Subcutaneous abdominal adipose tissue (tissue), 5 donors: ENCODE results near the gene C2CD2.

Experiments
- H3K27ac ChIP-seq: one replicate; pipeline ENCODE4 v1.7.0; 2013; ENCODE audit warnings: low read depth, mild to moderate bottlenecking, inconsistent platforms, low read length, moderate library complexity
- H3K27me3 ChIP-seq, 5 donors: one replicate each; pipeline ENCODE4 v1.7.0; 2013; ENCODE audit warnings: low read length in 5 of 5, inconsistent platforms in 1 of 5; ENCODE audit not compliant: control insufficient read depth in 5 of 5, insufficient read depth in 4 of 5
- H3K36me3 ChIP-seq, 5 donors: one replicate each; pipeline ENCODE4 v1.7.0; 2013; ENCODE audit warnings: low read length in 5 of 5; ENCODE audit not compliant: control insufficient read depth in 5 of 5, insufficient read depth in 5 of 5
- H3K4me1 ChIP-seq, 5 donors: one replicate each; pipeline ENCODE4 v1.7.0; 2013; ENCODE audit warnings: low read length in 5 of 5, mild to moderate bottlenecking in 3 of 5, moderate library complexity in 1 of 5; ENCODE audit not compliant: control insufficient read depth in 5 of 5, insufficient read depth in 5 of 5
- H3K4me3 ChIP-seq, 5 donors: one replicate each; pipeline ENCODE4 v1.7.0; 2013; ENCODE audit warnings: low read length in 5 of 5, low read depth in 1 of 5
- H3K9ac ChIP-seq, 5 donors: one replicate each; pipeline ENCODE4 v1.7.0; 2013; ENCODE audit warnings: low read length in 5 of 5, mild to moderate bottlenecking in 4 of 5, moderate library complexity in 3 of 5
- H3K9me3 ChIP-seq, 5 donors: one replicate each; pipeline ENCODE4 v1.7.0; 2013; ENCODE audit warnings: low read length in 5 of 5; ENCODE audit not compliant: control insufficient read depth in 5 of 5
- donor health status: healthy.
- donor health status: healthy.
- donor health status: healthy.
- donor health status: healthy.
- donor health status: healthy.

The C2CD2 gene

DNA sequence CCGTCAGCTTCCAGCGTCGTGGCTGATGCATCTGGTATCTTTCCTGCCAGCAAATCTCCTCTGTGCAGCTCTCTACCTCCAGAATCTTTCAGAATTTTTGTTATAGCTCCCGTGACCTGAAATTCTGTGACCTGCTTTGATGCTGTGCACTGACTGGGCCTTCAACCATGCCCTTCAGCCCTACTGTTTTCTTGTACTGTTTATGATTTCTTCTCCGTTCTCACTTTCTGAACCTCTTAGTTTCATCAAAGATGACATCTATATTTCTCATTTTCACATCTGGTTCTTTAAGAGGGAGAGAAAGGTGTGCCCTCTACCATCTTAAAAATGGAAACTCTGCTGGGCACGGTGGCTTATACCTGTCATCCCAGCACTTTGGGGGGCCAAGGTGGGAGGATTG is 80.4 kb downstream of the C2CD2 start:
- H3K27me3 ChIP-seq, result no peaks in the 10 kb centered on the region
- no peaks in the 10 kb centered on the region for H3K9me3 ChIP-seq
- no peak overlapping the region for H3K27ac ChIP-seq
- no peak overlapping the region for H3K9ac ChIP-seq
- H3K4me1 ChIP-seq, result peaks cover 0 to 16% (median 13%) of the 10 kb centered on the region in 5 donors
- no peak overlapping the region for H3K4me3 ChIP-seq
- peaks cover 0 to 12% (median 0%) of the 10 kb centered on the region in 5 donors for H3K36me3 ChIP-seq

DNA sequence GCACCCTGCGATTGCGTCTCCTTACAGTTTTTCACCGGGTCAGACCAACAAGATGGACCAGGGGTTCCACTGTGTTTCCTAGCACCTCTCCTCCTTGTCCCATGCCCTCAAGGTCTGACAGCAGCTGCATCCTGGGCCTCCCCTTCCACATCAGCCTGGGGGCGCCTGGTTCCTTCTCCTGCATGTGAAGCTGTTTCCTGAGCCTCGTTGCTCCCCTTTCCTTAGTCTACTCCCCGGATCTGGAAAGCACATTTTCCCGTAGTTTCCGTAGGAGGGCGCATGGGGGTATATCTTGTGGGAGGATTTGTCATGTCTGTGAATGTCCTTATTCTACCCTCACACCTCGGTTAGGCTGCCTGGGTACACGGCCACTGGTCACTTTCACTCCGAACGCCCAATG is 80.8 kb downstream of the C2CD2 start:
- H3K27ac ChIP-seq, result no peak overlapping the region
- H3K4me1 ChIP-seq, result peaks cover 0 to 14% (median 9%) of the 10 kb centered on the region in 5 donors
- no peak overlapping the region for H3K4me3 ChIP-seq
- no peak overlapping the region for H3K9ac ChIP-seq
- H3K9me3 ChIP-seq, result no peaks in the 10 kb centered on the region
- no peaks in the 10 kb centered on the region for H3K27me3 ChIP-seq
- H3K36me3 ChIP-seq, result peaks cover 0 to 12% (median 0%) of the 10 kb centered on the region in 5 donors

DNA sequence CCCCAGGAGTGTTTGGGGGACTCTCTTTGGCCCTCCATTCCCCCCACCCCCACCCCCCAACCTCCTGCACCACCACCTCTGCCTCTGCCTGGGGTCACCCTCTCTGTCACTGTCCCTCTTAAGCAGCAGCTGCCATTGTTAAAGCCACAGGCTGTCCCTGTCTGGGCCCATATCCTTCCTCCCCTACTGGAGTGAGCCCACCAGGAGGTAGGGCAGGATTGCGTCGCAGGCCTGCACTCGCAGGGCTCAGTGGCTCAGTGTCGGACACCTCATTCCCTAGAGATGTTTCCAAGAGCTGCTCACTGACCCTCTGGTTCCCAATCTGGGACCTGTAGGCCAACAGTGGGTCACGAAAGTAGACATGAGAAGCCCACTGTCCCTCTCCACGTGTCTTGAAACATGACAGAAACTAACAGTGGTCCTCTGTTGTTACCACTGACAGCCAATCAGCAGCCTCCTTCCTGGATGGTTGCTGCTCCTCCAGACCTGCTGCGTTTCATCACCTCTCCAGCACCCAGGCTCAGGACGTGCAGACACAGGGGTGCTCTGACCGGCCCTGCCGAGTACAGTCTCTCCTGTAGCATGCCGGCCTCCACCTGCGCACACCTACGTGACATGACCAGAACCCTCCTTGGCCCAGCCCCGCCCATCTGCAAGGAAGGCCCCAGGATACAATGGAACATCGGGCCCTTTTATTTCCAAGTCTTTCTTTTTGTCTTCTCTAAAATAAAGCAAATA is 82.4 kb downstream of the C2CD2 start:
- no peak overlapping the region for H3K4me3 ChIP-seq
- peaks cover 0 to 12% (median 0%) of the 10 kb centered on the region in 5 donors for H3K36me3 ChIP-seq
- H3K9ac ChIP-seq, result no peak overlapping the region
- H3K4me1 ChIP-seq, result peaks cover 0 to 5% (median 0%) of the 10 kb centered on the region in 5 donors
- no peak overlapping the region for H3K27ac ChIP-seq
- H3K27me3 ChIP-seq, result no peaks in the 10 kb centered on the region
- H3K9me3 ChIP-seq, result no peaks in the 10 kb centered on the region

DNA sequence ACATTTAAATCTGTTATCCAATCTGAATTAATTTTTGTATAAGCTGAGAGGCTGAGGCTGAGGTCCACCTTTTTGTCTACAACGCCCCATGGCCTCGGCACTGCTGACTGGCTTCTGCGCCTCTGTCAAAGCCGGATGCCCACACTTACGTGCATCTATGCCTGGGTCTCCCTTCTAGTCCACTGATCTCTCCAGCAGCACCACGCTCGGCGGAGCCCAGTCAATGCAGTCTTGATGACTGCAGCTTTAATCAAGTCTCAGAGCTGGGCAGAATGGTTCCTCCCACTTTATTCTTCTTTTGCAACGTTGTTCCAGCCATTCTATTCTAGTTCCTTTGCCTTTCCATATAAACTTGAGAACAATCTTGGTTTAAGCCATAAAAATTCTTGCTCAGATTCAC is 84.0 kb downstream of the C2CD2 start:
- H3K9me3 ChIP-seq, result no peaks in the 10 kb centered on the region
- H3K27ac ChIP-seq, result no peak overlapping the region
- peaks cover 0 to 5% (median 0%) of the 10 kb centered on the region in 5 donors for H3K4me1 ChIP-seq
- peaks cover 0 to 12% (median 0%) of the 10 kb centered on the region in 5 donors for H3K36me3 ChIP-seq
- no peaks in the 10 kb centered on the region for H3K27me3 ChIP-seq
- no peak overlapping the region for H3K9ac ChIP-seq
- no peak overlapping the region for H3K4me3 ChIP-seq

DNA sequence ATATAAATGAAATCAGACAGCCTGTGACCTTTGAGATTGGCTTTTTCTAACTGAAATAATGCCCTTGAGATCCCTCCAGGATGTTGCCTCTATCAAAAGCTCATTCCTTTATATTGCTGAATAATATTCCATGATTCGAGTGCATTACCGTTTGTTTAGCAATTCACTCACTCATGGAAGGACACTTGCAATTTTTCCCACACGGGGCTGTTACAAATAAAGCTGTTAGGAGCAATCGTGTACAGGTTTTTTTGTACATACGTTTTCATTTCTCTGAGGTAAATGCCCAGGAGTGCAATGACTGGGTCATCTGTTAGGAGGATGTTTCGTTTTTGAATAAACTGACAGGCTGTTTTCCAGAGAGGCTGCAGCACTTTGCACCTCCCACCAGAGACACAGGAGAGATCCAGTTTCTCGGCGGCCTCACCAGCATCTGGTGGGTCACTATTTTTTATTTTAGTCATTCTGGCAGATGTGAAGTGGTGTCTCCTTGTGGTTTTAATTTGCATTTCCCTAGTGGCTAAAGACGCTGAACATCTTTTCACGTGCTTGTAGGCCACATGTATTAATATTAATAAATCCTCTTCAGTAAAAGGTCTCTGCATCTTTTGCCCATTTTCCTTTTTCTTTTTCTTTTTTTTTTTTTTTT is 85.6 kb downstream of the C2CD2 start:
- Histone ChIP-seq H3K9ac (no peak overlapping the region), H3K4me3 (no peak overlapping the region), H3K27ac (no peak overlapping the region), H3K4me1 (peaks cover 0 to 8% (median 0%) of the 10 kb centered on the region in 5 donors), H3K9me3 (no peaks in the 10 kb centered on the region), H3K36me3 (peaks cover 0 to 6% (median 0%) of the 10 kb centered on the region in 5 donors), H3K27me3 (no peaks in the 10 kb centered on the region)

DNA sequence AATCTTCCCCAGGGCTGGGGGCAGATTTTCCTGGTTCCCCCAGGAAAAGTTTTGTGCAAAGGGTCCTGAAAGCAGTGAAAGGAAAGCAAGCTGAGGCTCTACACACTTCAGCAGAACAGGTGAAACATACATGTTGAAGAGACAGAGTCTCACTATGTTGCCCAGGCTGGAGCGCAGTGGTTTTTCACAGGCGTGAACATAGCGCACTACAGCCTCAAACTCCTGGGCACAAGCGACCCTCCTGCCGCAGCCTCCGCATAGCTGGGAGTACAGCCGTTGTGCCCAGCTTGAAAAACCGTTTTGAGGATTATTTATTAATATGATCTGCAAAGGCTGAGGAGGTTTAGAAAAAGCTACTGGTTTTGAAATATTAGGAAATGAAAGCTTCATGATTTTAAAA is 86.5 kb downstream of the C2CD2 start:
- Histone ChIP-seq H3K27ac (no peak overlapping the region), H3K27me3 (no peaks in the 10 kb centered on the region), H3K4me3 (no peak overlapping the region), H3K36me3 (no peaks in the 10 kb centered on the region), H3K4me1 (peaks cover 0 to 8% (median 4%) of the 10 kb centered on the region in 5 donors), H3K9ac (no peak overlapping the region), H3K9me3 (no peaks in the 10 kb centered on the region)

DNA sequence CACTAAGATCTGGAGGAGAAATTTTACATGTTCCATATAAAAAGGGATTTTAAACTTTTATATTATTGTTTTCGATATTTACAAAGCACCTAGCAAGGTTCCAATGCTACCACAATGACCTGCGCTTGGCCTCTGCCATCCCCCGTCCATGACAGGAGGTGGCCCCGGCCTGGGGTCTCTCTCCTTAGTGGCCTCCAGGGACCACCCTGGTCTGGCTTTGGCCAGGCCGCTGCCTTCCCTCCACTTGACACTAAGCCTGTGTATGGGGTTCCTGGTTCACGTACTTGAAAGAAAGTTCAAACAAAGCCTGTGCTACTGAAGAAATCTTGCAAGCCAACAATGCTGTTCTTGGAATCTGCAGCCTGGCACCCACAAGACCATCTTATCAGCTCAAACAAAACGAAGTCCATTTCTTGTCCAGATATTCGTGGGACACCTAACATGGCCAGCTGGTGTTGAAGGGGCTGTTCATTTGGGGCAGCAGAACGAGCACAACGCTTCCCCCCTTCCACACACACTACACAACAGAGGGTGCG is 87.5 kb downstream of the C2CD2 start:
- Histone ChIP-seq H3K4me1 (peaks cover 0 to 8% (median 4%) of the 10 kb centered on the region in 5 donors), H3K36me3 (no peaks in the 10 kb centered on the region), H3K9ac (no peak overlapping the region), H3K27me3 (no peaks in the 10 kb centered on the region), H3K4me3 (no peak overlapping the region), H3K9me3 (no peaks in the 10 kb centered on the region), H3K27ac (no peak overlapping the region)

DNA sequence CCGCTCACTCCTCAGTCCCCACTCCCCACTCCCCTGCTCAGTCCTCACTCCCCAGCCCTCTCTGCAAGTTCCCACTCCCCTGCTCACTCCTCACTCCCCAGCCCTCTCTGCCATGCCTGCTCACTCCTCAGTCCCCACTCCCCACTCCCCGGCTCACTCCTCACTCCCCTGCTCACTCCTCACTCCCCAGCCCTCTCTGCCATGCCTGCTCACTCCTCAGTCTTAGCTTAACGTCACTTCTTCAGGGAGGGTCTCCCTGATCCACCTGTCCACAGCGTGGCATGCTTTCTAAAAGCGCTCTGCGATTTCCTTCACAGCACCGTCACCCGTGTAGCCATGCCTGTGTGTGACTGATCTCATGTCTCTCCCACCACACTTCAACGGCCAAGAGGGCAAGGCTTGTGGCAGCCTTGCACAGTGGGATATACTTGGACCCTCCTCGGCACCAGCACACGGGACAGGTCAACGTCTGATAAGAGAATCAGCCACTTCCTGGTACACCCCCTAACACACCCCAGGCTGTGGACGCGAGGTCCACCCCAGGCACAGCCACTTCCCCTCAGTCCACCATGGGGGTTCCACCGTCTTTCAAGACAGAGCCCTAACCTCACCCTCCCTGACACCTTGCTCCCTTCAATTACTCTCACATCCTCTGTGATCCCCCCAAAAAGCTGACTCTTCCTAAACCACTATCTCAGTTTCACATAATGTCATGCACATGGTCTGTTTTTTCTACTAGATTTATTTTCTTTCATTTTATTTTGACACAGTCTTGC is 88.6 kb downstream of the C2CD2 start:
- no peaks in the 10 kb centered on the region for H3K9me3 ChIP-seq
- no peaks in the 10 kb centered on the region for H3K27me3 ChIP-seq
- H3K4me3 ChIP-seq, result no peak overlapping the region
- H3K9ac ChIP-seq, result no peak overlapping the region
- H3K4me1 ChIP-seq, result peaks cover 0 to 8% (median 4%) of the 10 kb centered on the region in 5 donors
- H3K27ac ChIP-seq, result no peak overlapping the region
- H3K36me3 ChIP-seq, result no peaks in the 10 kb centered on the region

DNA sequence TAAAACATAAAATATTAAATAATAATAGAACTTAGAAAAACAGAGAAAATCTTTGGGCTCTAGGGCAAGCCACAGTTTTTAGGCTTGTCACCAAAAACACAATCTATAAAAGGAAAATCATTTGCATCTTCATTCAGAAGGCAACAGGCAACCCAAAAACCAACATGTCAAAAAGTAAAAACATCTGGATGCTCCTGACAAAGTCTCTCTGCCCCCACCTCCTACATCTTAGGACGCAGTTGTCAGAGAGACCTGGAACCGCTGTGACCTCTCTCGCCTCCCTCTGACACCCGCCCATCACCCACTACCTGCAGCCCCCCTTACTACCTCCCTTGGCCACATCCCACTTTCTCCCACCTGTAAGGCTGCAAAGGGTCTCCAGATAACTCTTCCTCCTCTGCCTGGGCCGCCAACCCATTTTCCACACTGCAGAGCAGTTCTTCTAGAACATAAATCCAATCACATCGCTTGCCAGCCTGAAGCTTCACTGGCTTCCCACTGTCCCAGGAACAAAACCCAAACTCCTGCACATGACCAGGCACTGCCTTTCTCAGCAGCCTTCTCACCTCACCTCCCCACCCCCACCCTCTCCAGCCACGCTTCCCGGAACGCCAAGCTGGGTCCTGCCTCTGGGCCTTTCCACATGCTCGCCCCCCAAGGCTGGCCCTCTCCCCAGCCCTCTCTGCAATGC is 89.4 kb downstream of the C2CD2 start:
- H3K4me1 ChIP-seq, result peaks cover 0 to 8% (median 4%) of the 10 kb centered on the region in 5 donors
- H3K4me3 ChIP-seq, result no peak overlapping the region
- no peaks in the 10 kb centered on the region for H3K27me3 ChIP-seq
- peaks cover 0 to 5% (median 4%) of the 10 kb centered on the region in 5 donors for H3K36me3 ChIP-seq
- H3K9ac ChIP-seq, result no peak overlapping the region
- H3K27ac ChIP-seq, result no peak overlapping the region
- no peaks in the 10 kb centered on the region for H3K9me3 ChIP-seq
